ENCODE data around the gene METTL21C.

DNA sequence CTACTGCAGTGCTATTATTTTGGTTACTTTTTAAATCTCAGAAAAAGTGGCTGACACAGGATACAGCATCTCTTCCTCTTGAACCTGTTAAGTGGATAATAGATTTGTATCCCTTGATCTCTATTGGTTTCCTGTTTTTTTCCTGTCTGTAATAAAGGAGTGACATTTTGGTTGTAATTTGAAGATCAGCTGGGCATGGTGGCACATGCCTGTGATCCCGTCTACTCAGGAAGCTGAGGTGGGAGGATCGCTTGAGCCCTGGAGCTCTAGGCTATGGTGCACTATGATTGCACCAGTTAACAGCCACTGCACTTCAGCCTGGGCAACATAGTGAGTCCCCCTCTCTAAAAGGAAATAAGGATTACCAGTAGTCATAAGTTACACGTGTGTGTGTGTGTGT, 46.8 kb downstream of the METTL21C start:
- TF ChIP-seq, protein P1, sequence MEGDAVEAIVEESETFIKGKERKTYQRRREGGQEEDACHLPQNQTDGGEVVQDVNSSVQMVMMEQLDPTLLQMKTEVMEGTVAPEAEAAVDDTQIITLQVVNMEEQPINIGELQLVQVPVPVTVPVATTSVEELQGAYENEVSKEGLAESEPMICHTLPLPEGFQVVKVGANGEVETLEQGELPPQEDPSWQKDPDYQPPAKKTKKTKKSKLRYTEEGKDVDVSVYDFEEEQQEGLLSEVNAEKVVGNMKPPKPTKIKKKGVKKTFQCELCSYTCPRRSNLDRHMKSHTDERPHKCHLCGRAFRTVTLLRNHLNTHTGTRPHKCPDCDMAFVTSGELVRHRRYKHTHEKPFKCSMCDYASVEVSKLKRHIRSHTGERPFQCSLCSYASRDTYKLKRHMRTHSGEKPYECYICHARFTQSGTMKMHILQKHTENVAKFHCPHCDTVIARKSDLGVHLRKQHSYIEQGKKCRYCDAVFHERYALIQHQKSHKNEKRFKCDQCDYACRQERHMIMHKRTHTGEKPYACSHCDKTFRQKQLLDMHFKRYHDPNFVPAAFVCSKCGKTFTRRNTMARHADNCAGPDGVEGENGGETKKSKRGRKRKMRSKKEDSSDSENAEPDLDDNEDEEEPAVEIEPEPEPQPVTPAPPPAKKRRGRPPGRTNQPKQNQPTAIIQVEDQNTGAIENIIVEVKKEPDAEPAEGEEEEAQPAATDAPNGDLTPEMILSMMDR (IDR thresholded peaks at IDR 0.05): no peak
- TF ChIP-seq POLR2A (IDR thresholded peaks at IDR 0.05): no peak

All from right lobe of liver (tissue), 4 donors.